MCF 10A (cell line): ENCODE data around the gene GPC5. TPM values are rescaled to one million over a fixed set of nuclear protein-coding genes. Genes with fewer than 3 reads are reported as not detected.

Source experiments
- BruUV-seq: library from RNA; stranded (reverse); fragments of 400-500 nt; replicated peaks from 2 replicates; lab custom pipeline; 2021; lab: Mats Ljungman, UMichigan
- CTCF ChIA-PET: fragments of 300-600 bp; sonication (Branson Sonifier 250); formaldehyde crosslinking; extraction: SDS; loops from one replicate; lab custom pipeline; 2021; ENCODE audit warnings: antibody characterized with exemption, inconsistent platforms; lab: Yijun Ruan, JAX
- POLR2A ChIA-PET: fragments of 300-600, 350-650 bp; sonication (Branson Sonifier 250); formaldehyde crosslinking; extraction: SDS; loops from one replicate; lab custom pipeline; 2020; ENCODE audit warnings: antibody characterized with exemption, inconsistent platforms; lab: Yijun Ruan, JAX
- DNase-seq: peaks from one replicate; pipeline ENCODE4 v3.0.0-alpha.2; 2018; ENCODE audit not compliant: unreplicated experiment
- H3K27ac Mint-ChIP-seq: one replicate; pipeline ENCODE4 v1.8.0; 2022; ENCODE audit warnings: mild to moderate bottlenecking, low read depth, mixed read lengths; ENCODE audit not compliant: unreplicated experiment
- H3K27me3 Mint-ChIP-seq: one replicate; pipeline ENCODE4 v1.8.0; 2022; ENCODE audit warnings: mixed read lengths; ENCODE audit not compliant: insufficient read depth, unreplicated experiment
- H3K36me3 Mint-ChIP-seq: one replicate; pipeline ENCODE4 v1.8.0; 2022; ENCODE audit warnings: mild to moderate bottlenecking, moderate library complexity, mixed read lengths; ENCODE audit not compliant: insufficient read depth, unreplicated experiment
- H3K4me1 Mint-ChIP-seq: one replicate; pipeline ENCODE4 v1.8.0; 2022; ENCODE audit warnings: mixed read lengths; ENCODE audit not compliant: insufficient read depth, unreplicated experiment
- H3K4me3 Mint-ChIP-seq: one replicate; pipeline ENCODE4 v1.8.0; 2022; ENCODE audit warnings: mild to moderate bottlenecking, moderate library complexity, mixed read lengths; ENCODE audit not compliant: unreplicated experiment
- H3K9me3 Mint-ChIP-seq: one replicate; pipeline ENCODE4 v1.8.0; 2022; ENCODE audit warnings: mixed read lengths; ENCODE audit not compliant: unreplicated experiment
- intact Hi-C: fragments of 100-400 bp; cut with micrococcal nuclease; formaldehyde crosslinking; loops from 2 replicates; pipeline ENCODE4 v1.14.1; 2022
- total RNA-seq: library from RNA; stranded (reverse); gene quantifications from 2 replicates; pipeline ENCODE4 v1.2.3, GENCODE V29; 2022
- TF ChIP-seq, protein P1 (sequence below): fragments of 200-600 bp; IDR thresholded peaks from one replicate; pipeline ENCODE4 v1.8.0; 2022; ENCODE audit warnings: antibody characterized with exemption, mild to moderate bottlenecking; ENCODE audit not compliant: unreplicated experiment

The GPC5 gene
- total RNA-seq, 1 experiment from 2014 or later = not detected

DNA sequence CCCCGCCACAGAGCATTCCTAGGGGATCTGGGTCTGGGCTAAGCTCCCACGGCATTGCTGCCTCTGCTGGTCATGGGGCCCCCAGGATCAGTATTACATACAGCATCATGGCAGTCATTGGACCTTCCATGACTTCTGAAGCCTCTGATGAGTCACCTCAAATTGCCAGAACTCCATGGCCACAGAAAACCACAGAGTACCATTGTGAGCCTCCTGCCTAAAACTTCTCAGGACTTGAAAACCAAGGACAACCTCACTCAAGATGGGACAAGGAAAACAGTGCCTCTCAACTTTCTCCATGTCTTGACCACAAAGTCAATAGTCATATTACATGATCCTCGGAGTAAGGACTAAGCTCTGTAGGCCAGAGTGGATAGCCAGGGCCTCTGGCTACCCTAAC lies 306.0 kb downstream of the GPC5 start:
- Mint-ChIP-seq H3K27me3 (peaks cover 46% of the 10 kb centered on the region), H3K36me3 (no peaks in the 10 kb centered on the region), H3K4me3 (no peak overlapping the region), H3K27ac (no peak overlapping the region), H3K9me3 (no peaks in the 10 kb centered on the region), H3K4me1 (no peaks in the 10 kb centered on the region)
- no TSS peak for BruUV-seq
- TF ChIP-seq, protein P1, sequence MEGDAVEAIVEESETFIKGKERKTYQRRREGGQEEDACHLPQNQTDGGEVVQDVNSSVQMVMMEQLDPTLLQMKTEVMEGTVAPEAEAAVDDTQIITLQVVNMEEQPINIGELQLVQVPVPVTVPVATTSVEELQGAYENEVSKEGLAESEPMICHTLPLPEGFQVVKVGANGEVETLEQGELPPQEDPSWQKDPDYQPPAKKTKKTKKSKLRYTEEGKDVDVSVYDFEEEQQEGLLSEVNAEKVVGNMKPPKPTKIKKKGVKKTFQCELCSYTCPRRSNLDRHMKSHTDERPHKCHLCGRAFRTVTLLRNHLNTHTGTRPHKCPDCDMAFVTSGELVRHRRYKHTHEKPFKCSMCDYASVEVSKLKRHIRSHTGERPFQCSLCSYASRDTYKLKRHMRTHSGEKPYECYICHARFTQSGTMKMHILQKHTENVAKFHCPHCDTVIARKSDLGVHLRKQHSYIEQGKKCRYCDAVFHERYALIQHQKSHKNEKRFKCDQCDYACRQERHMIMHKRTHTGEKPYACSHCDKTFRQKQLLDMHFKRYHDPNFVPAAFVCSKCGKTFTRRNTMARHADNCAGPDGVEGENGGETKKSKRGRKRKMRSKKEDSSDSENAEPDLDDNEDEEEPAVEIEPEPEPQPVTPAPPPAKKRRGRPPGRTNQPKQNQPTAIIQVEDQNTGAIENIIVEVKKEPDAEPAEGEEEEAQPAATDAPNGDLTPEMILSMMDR = no peak
- intact Hi-C loops = no loop called here
- no peak for DNase-seq
- ChIA-PET CTCF (no interaction called here), POLR2A (no interaction called here)

DNA sequence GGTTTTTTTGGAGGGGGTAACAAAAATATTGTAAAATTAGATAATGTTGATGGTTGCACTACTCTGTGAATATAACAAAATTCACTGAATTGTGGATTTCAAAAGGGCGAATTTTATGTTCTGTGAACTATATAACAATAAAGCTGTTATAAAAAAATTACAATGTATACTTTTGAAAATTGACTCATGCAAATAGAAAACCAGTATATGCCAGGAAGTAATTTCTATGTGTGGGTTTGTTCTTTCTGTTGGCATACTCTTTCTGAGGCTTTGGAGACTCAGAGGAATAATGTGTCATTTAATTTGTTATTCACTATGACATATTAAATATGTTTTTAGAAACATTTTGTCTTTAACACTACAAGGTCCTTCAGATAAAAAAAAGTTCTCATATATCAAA lies 310.1 kb downstream of the GPC5 start:
- peaks cover 31% of the 10 kb centered on the region for H3K27me3 Mint-ChIP-seq
- ChIA-PET POLR2A (no interaction called here), CTCF (no interaction called here)
- no peaks in the 10 kb centered on the region for H3K4me1 Mint-ChIP-seq
- no peaks in the 10 kb centered on the region for H3K9me3 Mint-ChIP-seq
- no peak overlapping the region for H3K27ac Mint-ChIP-seq
- DNase-seq = no peak
- H3K36me3 Mint-ChIP-seq = no peaks in the 10 kb centered on the region
- no peak overlapping the region for H3K4me3 Mint-ChIP-seq
- TF ChIP-seq, protein P1 = no peak
- BruUV-seq = no TSS peak
- intact Hi-C loops = no loop called here

DNA sequence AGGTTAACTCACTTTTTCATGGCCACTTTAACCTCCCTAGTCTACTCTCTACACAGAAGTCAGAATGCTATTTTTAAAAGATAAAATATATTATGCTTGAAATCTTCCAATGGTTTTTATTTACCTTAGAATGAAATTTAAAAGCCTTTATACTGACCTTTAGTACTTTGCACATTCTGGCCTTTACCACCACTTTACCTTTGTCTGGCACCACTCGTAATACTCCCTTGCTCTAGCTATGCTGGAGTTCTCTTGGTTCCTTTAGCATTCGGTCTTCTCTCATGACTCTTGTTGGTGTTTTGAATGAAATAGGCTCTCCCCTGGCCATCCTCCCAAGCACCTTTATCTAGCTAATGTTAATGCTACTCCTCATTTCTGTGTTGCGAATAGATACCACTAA lies 310.8 kb downstream of the GPC5 start:
- no peaks in the 10 kb centered on the region for H3K36me3 Mint-ChIP-seq
- no peak overlapping the region for H3K4me3 Mint-ChIP-seq
- intact Hi-C loops = no loop called here
- H3K4me1 Mint-ChIP-seq = no peaks in the 10 kb centered on the region
- no TSS peak for BruUV-seq
- H3K27ac Mint-ChIP-seq = no peak overlapping the region
- ChIA-PET POLR2A (no interaction called here), CTCF (no interaction called here)
- DNase-seq = no peak
- H3K27me3 Mint-ChIP-seq = peaks cover 37% of the 10 kb centered on the region
- H3K9me3 Mint-ChIP-seq = no peaks in the 10 kb centered on the region
- TF ChIP-seq, protein P1 = no peak

DNA sequence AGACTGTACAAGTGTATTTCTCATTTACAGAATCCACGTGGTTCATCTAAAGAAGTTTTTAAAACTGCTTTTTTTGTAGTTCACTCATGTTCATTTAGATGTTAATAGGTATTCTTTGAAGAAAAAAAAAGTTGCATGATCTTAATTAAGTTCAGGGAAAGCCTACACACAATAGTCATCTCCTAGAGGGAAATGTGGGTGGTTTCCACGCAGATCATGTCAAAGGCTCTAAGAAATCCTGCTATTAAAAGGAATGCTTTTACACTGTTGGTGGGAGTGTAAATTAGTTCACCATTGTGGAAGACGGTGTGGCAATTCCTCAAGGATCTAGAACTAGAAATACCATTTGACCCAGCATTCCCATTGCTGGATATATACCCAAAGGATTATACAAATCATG lies 312.3 kb downstream of the GPC5 start:
- POLR2A ChIA-PET = no interaction called here
- Mint-ChIP-seq H3K36me3 (no peaks in the 10 kb centered on the region), H3K9me3 (no peaks in the 10 kb centered on the region), H3K4me1 (no peaks in the 10 kb centered on the region), H3K27ac (no peak overlapping the region), H3K27me3 (peaks cover 52% of the 10 kb centered on the region), H3K4me3 (no peak overlapping the region)
- no TSS peak for BruUV-seq
- CTCF ChIA-PET = interaction anchor here (1.1 kb wide), 1 partner anchor 10 kb away, joined by 3 read pairs; no protein-coding TSS in a partner anchor
- intact Hi-C loops = no loop called here
- TF ChIP-seq, protein P1 = no peak
- no peak for DNase-seq
